DMS114 treated with DMSO at 0.1 percent for 48 hours (cell line): Measurements from ENCODE around the gene TMCC3.

Experiments used
- DNase-seq: peaks from one replicate; lab custom pipeline; 2025; ENCODE audit not compliant: unreplicated experiment; lab: John Stamatoyannopoulos, UW

The TMCC3 gene

DNA sequence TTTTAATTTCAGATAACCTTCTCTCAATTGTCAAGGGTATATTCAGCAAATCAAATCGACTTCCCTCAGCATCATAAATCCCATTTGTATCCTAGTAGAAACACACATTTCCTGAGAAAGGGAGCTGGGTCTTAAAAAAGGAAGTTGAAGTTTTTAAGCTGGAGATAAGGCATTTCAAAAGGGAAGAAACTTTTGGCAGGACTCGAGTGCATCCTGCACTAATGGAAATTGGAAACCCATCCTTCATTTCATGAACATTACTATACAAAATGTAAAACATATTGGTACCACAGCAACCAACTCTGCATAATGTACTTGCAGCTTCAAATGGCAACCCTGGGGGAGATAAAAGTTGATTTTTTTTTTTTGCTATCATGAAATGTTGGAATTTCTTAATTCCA lies 23.7 kb upstream of the TMCC3 start:
- no peak for DNase-seq

DNA sequence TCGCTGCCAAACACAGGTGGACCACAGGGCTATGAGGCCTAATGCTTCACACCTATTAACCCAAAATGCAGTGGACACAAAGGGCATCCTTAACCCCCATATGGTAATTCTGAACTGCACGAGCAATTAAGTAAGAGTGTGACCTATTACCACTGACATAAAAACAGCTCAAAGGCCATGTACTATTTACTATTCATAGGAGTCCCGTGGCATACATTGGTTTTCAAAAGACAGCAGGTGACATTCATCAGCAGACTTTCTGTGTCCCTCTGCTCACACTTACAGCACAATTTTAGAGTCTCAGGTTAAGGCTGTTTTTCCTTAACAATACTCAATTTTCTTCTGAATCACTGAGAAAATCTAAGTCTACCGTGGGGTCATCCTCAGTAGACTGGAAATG lies 23.1 kb upstream of the TMCC3 start:
- DNase-seq: no peak

DNA sequence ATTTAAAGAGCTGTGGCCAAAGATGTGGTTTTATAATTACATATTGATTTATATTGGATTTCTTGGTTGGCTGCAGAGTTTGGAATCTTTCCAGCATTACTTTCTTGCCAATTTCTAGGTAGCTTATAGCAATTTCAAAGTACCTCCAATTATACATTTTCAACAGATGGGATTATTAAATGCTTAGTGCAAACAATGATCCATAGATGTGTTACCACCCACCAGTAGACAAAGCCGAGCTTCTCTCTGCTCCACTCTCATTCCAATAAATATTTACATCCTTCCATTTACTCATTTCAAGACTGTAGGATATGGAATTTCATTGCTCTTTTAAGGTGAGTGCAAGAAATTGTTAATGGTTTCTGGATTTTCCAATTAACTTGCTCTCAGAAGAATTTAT lies 21.6 kb upstream of the TMCC3 start:
- no peak for DNase-seq

DNA sequence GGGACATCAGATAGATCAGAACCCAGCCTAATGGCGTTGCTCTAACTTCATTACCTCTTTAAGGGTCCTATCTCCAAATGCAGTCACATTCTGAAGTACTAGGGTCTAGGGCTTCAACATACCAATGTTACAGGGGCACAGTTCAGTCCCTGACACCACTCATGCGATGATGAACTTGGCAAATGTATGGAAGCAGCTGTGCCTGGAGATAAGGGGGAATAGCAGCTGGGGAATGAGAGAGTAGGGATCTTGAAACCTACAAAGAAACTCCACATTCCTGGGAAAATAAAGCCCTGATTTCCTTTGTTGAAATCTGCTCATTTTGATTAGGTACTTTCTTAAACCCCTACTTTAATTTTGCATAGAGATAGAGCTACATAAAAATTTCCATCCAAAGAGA lies 20.5 kb upstream of the TMCC3 start:
- no peak for DNase-seq

DNA sequence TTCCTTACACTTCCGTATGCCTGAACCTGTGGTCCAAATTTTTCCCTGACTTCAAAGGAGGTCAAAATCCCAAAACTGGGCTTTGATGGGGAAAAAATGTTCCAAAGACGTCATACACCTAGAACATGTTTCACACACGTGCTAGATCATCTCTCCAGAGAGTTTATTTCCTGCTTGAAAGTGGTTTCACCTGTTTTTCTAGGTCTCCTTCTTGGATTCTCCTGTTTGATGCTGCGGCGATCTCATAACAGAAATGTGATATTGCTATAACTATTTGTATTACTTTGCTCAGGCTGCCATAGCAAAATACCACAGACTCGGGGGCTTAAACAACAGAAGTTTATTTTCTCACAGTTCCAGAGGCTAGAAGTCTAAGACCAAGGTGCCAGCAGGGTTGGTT lies 19.7 kb upstream of the TMCC3 start:
- DNase-seq: no peak

DNA sequence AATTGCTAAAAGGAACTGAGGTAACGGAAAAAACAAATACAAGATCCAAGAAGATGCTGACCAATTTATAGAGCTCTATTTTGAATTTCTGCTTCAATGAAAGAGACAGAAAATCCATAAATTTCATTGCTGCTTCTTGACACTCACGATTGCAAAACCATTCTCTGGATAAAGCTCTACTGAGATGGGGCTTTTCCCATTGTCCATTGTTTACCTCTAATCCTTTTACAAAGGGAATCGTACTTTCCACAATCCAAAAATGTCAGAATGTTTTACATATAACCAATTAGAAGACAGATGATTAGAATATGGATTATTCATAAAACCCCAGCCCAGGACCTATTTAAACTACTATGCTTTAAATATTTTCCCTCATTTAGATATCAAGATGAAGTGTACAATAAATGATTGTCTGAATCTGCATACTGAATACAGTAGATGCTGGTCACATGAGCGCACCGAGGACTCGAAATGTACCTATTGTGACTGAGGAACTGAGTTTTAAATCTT lies 16.7 kb upstream of the TMCC3 start:
- no peak for DNase-seq

DNA sequence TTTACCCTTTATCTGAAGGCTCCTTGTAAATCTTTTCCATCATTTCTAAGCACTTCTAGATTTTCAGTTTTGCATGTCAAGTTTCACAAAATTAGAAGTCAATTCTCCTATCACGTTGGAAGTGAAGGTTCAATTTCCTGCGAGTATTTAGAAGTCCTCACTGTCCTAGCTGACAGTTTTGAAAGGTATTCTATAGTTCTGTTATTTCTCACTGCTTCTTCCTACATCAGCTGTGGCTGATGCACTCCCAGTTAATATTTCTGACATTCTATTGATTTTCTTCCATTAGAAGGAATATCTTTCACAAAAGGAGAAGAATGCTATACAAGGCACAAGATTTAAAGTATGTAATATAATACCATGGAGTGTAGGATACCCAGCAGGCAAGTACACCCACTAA lies 15.8 kb upstream of the TMCC3 start:
- DNase-seq: no peak

DNA sequence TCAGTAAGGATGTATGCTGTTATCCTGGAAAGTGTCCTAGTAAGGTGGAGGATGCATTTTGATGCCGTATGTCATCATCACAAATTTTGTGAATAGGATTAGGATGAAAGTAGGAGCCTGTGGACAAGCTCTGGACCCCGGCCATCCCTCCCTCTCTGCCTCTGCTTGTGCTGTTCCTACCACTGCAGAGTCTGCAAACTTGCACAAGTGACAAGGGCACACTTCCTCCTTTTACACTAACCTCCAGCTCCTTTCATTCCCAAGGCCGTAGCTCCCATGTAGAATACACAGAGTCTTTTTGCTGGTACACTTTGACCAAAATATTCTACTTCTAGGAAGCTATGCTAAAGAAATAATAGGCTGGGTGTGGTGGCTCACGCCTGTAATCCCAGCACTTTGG lies 13.3 kb upstream of the TMCC3 start:
- no peak for DNase-seq

DNA sequence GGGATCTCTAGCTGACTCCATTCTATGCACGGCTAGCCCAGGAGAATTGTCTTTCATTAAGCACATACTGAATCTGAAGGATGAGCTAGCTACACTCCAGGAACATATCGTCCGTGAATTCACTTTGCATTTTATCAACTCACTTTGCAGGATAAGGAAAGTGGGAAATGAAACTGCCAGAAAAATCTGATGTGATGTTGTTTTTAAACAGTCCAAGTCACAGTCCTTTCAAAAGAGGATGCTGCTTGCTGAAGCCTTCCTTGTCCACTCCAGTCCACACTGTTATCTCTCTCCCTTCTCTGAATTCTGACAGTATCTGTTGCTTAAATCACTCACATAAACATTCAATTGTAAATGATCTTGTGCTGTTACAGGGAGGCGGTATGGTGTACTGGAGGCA lies 12.7 kb upstream of the TMCC3 start:
- DNase-seq: no peak

DNA sequence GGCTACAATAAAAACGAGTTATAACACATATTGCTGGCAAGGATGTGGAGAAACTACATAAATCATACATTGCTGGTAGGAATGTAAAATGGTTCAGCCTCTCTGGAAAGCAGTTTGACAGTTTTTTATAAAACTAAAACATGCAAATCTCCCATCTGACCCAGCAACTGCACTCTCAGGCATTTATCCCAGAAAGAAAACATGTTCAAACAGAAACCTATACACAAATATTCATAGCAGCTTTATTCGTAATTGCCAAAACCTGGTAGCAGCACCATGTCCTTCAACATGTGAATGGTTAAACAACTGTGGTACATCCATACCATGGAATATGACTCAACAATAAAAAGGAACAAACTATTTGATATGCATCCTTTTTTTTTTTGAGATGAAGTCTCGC lies 10.1 kb upstream of the TMCC3 start:
- DNase-seq: no peak

DNA sequence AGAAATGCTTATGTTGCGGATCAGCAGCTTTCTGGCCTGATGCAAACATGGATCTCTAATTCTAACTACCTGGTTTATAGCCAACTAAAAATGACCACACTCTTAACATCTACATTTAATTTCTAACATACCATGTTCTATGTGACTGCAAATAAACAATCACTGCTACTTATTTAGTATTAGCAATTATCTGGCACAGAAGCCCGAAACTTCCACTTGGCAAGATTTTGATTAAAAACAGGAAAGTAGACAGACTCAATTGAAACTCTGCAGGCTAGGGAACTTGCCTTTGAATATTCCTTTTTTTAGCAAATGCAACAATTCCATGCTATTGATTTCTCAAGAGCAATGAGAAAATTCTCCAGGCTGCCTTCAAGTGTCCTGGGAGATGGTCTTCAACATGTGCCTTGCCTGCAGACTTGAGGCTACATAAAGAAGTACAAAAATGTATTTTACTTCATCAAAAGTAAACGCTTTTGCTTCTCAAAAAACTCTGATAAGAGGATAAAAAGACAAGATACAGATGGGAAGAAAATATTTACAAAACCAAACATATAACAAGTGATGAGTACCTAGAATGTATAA lies 9.1 kb upstream of the TMCC3 start:
- no peak for DNase-seq

DNA sequence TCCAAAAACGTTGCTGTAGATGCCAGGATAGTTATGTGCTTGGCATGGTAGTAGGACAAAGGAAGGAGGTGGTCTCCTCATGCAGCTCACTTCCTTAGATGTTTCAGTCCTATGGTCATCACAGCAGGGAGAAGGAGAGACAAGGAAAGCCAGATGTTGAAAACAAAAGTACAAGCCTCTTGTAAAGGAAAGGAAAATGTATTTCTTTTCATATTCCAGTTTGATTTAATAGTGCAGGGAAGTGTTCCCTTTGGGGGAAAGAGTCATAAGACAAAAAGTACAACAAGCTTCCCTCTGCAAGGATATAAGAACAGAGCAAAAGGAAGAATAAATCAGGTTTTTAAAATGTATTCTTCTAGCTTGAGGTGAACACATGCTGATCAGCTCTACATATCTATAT lies 8.6 kb upstream of the TMCC3 start:
- no peak for DNase-seq

DNA sequence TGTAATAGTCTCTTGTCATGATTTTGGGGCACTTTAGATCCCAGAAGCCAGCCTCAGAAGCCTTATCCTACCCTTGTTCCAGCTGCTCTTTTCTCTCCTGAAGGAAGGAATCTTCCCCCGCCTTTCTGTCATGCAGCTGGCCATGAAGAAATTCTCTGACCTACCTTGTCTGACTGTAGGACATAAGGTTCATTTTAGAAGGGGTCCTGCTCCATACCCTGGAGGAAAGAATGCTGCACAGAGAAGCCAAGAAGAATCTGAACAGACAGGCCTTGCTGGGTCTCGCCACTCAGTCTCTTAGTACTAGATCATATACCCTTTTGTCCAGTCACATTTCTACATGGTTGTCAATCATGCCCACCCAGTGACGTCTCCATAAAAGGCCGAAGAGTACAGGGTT lies 6.2 kb upstream of the TMCC3 start:
- no peak for DNase-seq

DNA sequence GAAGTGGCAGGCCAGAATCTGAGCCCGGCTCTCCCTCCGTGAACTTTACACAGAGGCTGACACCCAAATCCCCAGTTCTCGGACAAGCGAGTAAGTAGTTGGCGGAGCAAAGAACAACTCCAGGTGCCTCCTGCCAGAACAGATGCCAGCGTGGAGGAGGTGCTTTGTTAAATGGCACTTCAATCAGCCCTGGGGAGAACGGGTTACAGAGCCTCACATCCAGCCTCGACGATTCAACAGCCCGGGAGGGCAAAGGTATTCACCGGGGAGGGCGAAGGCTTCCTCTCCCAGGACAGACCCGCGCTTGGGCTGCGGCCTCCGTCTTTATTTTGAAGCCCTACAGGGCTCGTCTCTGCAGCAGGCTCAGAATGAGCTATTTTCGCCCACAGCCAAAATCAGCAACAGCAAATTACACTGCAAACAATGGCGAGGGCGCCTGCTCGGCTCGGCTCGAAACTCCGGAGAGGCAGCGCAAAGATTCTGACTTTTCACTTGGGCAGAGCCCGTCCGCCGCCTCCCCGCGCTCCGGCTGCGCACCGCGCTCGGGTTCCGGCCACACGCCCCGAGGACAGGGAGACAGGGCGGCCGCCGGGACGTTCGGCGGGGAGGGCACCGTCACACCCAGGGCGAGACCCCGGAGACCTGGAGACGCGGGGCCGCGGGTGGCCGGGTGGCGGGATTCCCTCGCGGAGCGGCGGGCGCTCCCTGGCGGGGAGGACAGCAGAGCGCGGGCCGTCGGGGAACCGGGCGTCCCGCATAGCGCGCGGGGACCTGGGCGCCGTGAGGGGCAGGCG lies 811 bp downstream of the TMCC3 start:
- no peak for DNase-seq

DNA sequence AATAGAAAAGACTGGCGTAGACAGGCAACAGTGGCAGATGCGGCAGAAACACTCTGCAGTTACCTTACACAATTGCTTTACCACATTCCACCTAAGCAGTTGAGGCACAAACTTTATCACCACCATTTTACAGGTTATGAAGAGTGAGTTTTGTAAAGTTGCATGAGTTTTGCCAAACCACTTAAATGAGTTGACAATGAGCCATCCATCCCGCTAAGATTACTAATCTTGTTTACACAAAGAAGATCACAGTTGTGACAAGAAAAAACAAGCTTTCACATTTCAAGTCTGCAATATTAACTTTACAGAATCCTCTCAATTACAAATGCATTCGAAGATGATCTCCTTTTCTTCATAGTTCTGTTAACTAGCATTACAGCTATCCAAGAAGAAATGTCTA lies 1.8 kb downstream of the TMCC3 start:
- no peak for DNase-seq

DNA sequence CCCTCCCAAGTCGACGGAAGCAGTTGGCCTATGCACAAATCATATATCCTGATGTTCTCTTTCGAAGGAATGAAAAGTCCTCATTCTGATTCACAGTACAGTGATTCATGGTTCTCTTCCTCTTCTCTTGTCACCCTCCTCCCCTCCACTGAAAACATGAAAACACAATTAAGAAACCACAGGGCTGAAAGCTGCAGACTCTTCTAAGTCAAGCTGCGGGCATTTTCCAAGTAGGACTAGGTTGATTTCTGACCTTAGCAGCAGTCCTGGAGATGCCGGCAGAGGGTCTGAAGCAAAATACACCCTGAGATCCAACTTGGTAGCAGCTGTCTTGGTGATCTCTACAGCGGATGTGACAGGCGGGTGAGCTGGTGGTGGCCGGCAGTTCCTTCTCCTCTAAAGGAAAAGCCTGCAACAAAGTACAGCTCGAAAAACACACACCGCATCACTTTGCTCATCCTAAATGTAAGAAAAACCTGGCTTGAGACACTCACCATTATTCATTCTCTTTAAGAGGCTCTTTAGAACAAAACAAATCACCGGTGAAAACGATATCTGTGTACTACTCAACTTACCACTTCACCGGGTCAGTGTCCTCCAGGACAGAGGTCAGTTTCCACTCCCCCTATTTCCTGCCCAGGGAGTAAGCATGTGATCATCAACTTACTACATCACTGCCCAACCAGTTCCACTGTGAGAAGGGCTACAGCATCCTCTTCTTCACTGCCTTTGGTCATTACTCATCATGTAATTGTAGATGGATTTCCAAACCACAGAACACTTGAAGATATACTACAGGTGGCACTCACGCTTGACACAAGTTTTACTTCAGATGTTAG lies 6.0 kb downstream of the TMCC3 start:
- no peak for DNase-seq

DNA sequence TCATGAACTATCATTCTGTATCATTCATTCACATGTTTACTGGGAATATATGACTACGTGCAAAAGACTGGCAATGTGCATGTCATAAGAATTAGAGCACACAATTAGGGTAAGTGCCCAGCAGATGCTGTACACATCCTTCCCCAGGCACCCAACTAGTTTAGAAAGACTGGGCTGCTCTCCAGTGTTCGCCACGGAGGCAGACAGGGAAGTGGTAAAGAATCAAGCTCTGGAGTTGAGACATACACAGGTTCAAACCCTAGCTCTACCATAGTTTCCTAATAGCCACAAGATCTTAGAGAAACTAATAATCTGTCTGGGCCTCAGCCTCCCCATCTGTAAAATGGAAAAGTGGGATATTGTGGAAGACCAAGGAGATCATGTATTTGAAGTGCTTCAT lies 6.8 kb downstream of the TMCC3 start:
- DNase-seq: no peak

DNA sequence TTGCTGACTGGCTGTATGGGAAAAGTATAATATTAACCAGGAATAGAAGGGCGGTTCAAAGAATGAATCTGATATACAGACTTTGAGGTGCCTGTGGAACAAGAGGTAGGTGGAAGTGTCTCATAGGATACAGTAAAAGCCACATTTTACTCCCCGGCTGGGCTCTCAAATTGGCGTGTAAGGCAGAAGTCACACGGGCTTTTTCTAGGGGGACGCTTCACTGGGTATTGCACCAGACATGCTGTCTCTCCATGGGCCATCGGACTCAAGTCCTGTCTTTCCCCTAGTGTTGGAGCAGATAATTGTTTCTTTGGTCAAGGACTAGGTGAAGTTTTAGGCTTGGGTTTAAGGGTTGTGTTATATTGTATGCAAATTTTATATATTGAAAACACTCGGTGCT lies 9.1 kb downstream of the TMCC3 start:
- DNase-seq: no peak

DNA sequence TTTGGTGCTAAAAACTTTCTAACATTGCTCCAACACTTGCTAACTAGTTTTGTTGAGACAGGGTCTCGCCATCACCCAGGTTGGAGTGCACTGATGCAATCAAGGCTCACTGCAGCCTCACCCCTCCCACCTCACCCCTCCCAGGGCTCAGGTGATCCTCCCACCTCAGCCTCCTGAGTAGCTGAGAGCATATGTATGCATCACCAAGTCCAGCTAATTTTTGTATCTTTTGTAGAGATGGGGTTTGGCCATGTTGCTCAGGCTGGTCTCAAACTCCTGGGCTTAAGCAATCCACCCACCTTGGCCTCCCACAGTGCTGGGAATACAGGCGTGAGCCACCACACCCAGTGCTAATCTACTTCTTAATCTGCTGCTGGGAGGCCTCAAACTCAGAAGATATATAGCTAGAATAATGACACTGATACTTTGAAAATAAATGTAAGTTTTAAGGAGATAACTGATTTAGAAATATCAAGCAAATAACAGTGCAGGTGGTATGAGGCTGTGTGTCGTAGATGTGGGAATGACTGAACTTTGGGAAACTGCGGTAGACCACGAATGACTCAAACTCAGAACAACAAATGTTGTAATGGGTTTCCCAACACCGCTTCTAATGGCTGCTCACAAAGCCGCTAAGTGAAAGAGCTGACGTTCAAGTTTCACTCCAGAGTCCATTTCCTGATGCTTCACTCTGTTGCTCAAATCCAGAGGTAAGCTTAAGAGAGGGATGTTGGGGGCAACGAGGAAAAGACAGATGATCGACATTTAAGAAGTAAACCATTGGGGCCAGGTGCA lies 10.0 kb downstream of the TMCC3 start:
- DNase-seq: no peak

DNA sequence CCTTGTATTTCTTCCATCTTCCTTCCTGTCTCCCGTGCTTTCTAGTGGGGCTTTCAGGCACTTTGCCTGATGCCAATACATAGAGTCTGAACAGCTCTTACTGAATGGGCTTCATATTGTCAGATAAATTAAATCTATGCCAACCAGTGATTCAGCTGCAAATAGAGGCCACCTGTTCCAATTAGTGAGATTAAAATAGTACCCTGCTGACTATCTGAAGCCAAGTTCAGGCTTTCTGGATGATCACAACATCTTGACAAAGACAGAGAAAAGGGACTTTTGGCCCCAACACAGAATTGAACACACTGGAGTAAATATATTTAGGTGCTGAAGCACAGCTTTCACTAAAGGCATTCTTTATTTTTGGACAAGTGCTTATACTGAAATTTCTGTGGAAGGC lies 11.8 kb downstream of the TMCC3 start:
- no peak for DNase-seq

DNA sequence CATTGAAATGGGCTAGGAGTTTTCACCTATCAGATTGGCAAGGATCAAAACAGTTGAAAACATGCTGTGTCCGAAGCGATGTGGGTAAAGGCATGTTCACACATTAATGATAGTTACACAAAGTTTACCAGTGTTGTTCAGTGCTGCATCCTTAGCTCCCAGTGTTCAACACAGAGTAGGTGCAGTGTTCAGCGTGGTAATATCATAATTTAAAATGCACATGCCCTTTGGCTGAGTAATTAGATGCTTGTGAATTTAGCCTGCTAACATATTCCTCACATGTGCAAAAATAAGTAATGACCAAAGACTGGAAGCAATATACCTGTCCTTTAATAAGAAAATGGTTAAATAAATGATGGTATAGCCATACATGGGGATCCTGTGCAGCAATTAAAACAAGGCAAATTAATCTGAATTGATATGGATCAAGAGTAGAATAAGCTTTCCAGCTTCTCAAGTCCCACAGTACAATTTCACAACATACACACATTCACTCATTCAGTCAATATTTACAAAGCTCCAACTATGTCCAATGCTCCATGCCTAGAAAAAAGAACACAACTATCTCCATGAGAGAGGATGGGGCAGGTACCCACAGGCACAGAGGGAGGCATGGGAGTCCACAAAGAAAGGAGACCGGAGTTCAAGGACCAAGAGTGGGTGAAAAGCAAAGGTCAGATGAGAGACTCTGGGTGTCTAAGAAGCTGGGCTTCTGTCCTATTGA lies 12.8 kb downstream of the TMCC3 start:
- DNase-seq: no peak
